ENCODE data around the gene CDIPT. TPM values are rescaled to one million over a fixed set of nuclear protein-coding genes. Genes with fewer than 3 reads are reported as not detected.

The CDIPT gene
- total and polyA plus RNA-seq, 2 of the 13 experiments (the other 11 are each of a cell fraction or from before 2014, with no cell fraction given), result 54.9 to 97.5 TPM

DNA sequence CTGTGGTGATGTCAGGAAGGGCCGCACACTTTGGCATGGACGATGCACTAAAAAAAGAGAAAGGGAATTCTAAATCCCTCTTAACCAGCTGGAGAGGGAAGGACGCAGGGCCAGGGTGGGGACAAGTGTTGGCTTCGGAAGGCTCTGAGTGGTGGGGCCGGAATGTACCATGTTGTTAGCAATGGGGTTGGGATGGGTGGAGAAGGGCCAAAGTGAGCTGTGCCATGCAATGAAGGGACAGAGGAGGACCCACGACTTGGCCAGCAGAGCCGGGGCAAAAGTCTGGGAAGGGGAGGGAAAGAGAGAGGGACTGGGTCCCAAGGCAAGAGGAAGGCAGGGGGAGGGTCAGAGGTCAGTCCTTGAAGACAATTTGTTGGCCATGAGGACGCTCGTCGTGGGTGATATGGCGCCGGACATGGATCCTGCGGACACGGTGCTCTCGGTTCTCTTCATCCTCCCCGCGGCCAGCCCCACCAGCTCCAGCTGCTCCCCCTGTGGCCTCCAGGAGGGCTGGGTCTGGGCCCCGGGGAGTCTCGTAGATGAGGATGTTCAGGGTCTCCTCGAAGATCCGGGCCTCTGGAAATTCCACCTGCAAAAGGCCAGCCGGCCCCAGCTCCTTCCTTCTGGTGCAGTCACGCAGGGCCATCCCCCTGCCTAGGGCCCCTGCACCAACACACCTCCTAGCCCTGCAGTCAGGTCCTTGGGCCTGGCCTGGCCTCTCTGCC, 43.7 kb upstream of the CDIPT start (continued):
- TF ChIP-seq, protein P1, sequence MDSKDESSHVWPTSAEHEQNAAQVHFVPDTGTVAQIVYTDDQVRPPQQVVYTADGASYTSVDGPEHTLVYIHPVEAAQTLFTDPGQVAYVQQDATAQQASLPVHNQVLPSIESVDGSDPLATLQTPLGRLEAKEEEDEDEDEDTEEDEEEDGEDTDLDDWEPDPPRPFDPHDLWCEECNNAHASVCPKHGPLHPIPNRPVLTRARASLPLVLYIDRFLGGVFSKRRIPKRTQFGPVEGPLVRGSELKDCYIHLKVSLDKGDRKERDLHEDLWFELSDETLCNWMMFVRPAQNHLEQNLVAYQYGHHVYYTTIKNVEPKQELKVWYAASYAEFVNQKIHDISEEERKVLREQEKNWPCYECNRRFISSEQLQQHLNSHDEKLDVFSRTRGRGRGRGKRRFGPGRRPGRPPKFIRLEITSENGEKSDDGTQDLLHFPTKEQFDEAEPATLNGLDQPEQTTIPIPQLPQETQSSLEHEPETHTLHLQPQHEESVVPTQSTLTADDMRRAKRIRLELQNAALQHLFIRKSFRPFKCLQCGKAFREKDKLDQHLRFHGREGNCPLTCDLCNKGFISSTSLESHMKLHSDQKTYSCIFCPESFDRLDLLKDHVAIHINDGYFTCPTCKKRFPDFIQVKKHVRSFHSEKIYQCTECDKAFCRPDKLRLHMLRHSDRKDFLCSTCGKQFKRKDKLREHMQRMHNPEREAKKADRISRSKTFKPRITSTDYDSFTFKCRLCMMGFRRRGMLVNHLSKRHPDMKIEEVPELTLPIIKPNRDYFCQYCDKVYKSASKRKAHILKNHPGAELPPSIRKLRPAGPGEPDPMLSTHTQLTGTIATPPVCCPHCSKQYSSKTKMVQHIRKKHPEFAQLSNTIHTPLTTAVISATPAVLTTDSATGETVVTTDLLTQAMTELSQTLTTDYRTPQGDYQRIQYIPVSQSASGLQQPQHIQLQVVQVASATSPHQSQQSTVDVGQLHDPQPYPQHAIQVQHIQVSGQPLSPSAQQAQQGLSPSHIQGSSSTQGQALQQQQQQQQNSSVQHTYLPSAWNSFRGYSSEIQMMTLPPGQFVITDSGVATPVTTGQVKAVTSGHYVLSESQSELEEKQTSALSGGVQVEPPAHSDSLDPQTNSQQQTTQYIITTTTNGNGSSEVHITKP (CRISPR knock-in tag; IDR thresholded peaks at IDR 0.05; ENCODE audit: low read depth), result 0 out of 2 replicates have a peak, but pooled peaks have one; percentile 42
- peak; percentile 65 for TF ChIP-seq RBFOX2 (IDR thresholded peaks at IDR 0.05; ENCODE audit: low read depth, low read length)
- no peak for TF ChIP-seq MLLT10 (CRISPR knock-in tag; IDR thresholded peaks at IDR 0.05)
- TF ChIP-seq, protein P2, sequence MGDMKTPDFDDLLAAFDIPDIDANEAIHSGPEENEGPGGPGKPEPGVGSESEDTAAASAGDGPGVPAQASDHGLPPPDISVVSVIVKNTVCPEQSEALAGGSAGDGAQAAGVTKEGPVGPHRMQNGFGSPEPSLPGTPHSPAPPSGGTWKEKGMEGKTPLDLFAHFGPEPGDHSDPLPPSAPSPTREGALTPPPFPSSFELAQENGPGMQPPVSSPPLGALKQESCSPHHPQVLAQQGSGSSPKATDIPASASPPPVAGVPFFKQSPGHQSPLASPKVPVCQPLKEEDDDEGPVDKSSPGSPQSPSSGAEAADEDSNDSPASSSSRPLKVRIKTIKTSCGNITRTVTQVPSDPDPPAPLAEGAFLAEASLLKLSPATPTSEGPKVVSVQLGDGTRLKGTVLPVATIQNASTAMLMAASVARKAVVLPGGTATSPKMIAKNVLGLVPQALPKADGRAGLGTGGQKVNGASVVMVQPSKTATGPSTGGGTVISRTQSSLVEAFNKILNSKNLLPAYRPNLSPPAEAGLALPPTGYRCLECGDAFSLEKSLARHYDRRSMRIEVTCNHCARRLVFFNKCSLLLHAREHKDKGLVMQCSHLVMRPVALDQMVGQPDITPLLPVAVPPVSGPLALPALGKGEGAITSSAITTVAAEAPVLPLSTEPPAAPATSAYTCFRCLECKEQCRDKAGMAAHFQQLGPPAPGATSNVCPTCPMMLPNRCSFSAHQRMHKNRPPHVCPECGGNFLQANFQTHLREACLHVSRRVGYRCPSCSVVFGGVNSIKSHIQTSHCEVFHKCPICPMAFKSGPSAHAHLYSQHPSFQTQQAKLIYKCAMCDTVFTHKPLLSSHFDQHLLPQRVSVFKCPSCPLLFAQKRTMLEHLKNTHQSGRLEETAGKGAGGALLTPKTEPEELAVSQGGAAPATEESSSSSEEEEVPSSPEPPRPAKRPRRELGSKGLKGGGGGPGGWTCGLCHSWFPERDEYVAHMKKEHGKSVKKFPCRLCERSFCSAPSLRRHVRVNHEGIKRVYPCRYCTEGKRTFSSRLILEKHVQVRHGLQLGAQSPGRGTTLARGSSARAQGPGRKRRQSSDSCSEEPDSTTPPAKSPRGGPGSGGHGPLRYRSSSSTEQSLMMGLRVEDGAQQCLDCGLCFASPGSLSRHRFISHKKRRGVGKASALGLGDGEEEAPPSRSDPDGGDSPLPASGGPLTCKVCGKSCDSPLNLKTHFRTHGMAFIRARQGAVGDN (CRISPR knock-in tag; IDR thresholded peaks at IDR 0.05), result peak; percentile 14; the same call in 1 of the 2 replicates
